Measurements from ENCODE around the gene ABCA8.

GRCh38 chr17:68847711-68848110, 107.5 kb downstream of the ABCA8 start:
- TF ChIP-seq, protein P1, sequence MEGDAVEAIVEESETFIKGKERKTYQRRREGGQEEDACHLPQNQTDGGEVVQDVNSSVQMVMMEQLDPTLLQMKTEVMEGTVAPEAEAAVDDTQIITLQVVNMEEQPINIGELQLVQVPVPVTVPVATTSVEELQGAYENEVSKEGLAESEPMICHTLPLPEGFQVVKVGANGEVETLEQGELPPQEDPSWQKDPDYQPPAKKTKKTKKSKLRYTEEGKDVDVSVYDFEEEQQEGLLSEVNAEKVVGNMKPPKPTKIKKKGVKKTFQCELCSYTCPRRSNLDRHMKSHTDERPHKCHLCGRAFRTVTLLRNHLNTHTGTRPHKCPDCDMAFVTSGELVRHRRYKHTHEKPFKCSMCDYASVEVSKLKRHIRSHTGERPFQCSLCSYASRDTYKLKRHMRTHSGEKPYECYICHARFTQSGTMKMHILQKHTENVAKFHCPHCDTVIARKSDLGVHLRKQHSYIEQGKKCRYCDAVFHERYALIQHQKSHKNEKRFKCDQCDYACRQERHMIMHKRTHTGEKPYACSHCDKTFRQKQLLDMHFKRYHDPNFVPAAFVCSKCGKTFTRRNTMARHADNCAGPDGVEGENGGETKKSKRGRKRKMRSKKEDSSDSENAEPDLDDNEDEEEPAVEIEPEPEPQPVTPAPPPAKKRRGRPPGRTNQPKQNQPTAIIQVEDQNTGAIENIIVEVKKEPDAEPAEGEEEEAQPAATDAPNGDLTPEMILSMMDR (IDR thresholded peaks at IDR 0.05): no peak
- no peak for TF ChIP-seq POLR2A (IDR thresholded peaks at IDR 0.05)

Data from thyroid gland (tissue), 4 donors.